Transverse colon (tissue), 3 donors: ENCODE results near the gene VAV2.

Source experiments
- CTCF ChIP-seq, 5 experiments: fragments of 200-600 bp in 3 of 5; fragments of 450-650 bp in 2 of 5; sonication (generic) in 3 of 5; IDR thresholded peaks; 1 replicate in 2 of 5; 2 replicates in 3 of 5; pipeline ENCODE4 v1.5.1; 2016 to 2017; ENCODE audit warnings: antibody characterized with exemption in 5 of 5, inconsistent platforms in 3 of 5, mild to moderate bottlenecking in 2 of 5, moderate library complexity in 1 of 5
- EP300 ChIP-seq: sonication (generic); formaldehyde crosslinking; IDR thresholded peaks from one replicate; pipeline ENCODE4 v1.6.1; 2017; ENCODE audit warnings: antibody characterized with exemption, low read depth

- TF ChIP-seq CTCF (IDR thresholded peaks at IDR 0.05) (no peak), EP300 (no peak)
Measured at GRCh38 chr9:133995012-133995896, 3.1 kb upstream of the VAV2 start.
